ENCODE data around the gene PIK3R4.

PIK3R4 gene

GRCh38 chr3:130746246-130747039 lies at the start of gene PIK3R4:
Gene PIK3R4, minus strand, starts transcription at chr3:130746829. Its CDS starts 1,611 bp downstream, at chr3:130745218.
- Histone ChIP-seq H3K36me3 (peaks cover 30% of the 10 kb centered on the region), H3K9me3 (ENCODE audit: severe bottlenecking) (no peaks in the 10 kb centered on the region), H3K4me3 (ENCODE audit: low read depth, low read length) (peak within 1 kb of the TSS; percentile 96), H3K27ac (peak within 1 kb of the TSS; percentile 80), H3K27me3 (ENCODE audit: insufficient read depth, low read depth, severe bottlenecking) (no peaks in the 10 kb centered on the region)
- DNase-seq: peak; percentile 95
- TF ChIP-seq CTCF (IDR thresholded peaks at IDR 0.05; ENCODE audit: low read depth, low read length): no peak

GRCh38 chr3:130795396-130795795 lies 48.8 kb upstream of the PIK3R4 start:
- Histone ChIP-seq H3K4me3 (ENCODE audit: low read depth, low read length) (no peak overlapping the region), H3K27ac (no peak overlapping the region), H3K9me3 (ENCODE audit: severe bottlenecking) (no peaks in the 10 kb centered on the region), H3K36me3 (no peaks in the 10 kb centered on the region), H3K27me3 (ENCODE audit: insufficient read depth, low read depth, severe bottlenecking) (no peaks in the 10 kb centered on the region)
- DNase-seq: no peak
- TF ChIP-seq CTCF (IDR thresholded peaks at IDR 0.05; ENCODE audit: low read depth, low read length): no peak

GRCh38 chr3:130792246-130792645 lies 45.6 kb upstream of the PIK3R4 start:
- H3K36me3 ChIP-seq: no peaks in the 10 kb centered on the region
- TF ChIP-seq CTCF (IDR thresholded peaks at IDR 0.05; ENCODE audit: low read depth, low read length): no peak
- H3K27me3 ChIP-seq (ENCODE audit: insufficient read depth, low read depth, severe bottlenecking): no peaks in the 10 kb centered on the region
- H3K27ac ChIP-seq: no peak overlapping the region
- H3K9me3 ChIP-seq (ENCODE audit: severe bottlenecking): no peaks in the 10 kb centered on the region
- no peak for DNase-seq
- no peak overlapping the region for H3K4me3 ChIP-seq (ENCODE audit: low read depth, low read length)

- TF ChIP-seq CTCF (IDR thresholded peaks at IDR 0.05; ENCODE audit: low read depth, low read length): no peak
- Histone ChIP-seq H3K9me3 (ENCODE audit: severe bottlenecking) (no peaks in the 10 kb centered on the region), H3K36me3 (no peaks in the 10 kb centered on the region), H3K4me3 (ENCODE audit: low read depth, low read length) (no peak overlapping the region), H3K27me3 (ENCODE audit: insufficient read depth, low read depth, severe bottlenecking) (no peaks in the 10 kb centered on the region), H3K27ac (peak overlapping the region; percentile 27; the same call in 1 of the 2 replicates)
- peak; percentile 56 for DNase-seq
These were observed 43.2 kb upstream of the PIK3R4 start for GRCh38 chr3:130789782-130790322.

GRCh38 chr3:130787422-130788068 lies 40.9 kb upstream of the PIK3R4 start:
- Histone ChIP-seq H3K36me3 (no peaks in the 10 kb centered on the region), H3K27ac (no peak overlapping the region), H3K4me3 (ENCODE audit: low read depth, low read length) (no peak overlapping the region), H3K27me3 (ENCODE audit: insufficient read depth, low read depth, severe bottlenecking) (no peaks in the 10 kb centered on the region), H3K9me3 (ENCODE audit: severe bottlenecking) (no peaks in the 10 kb centered on the region)
- peak; percentile 14 for DNase-seq
- TF ChIP-seq CTCF (IDR thresholded peaks at IDR 0.05; ENCODE audit: low read depth, low read length): no peak

Measured in WERI-Rb-1 (cell line).